HL-60 (cell line): Measurements from ENCODE around the gene GBA3.

Source experiments
- GABPA ChIP-seq: IDR thresholded peaks from 2 replicates; pipeline ENCODE4 v1.6.1; 2012; ENCODE audit warnings: low read depth
- TF ChIP-seq, protein P1 (sequence below): IDR thresholded peaks from one replicate; pipeline ENCODE4 v1.5.1; 2011; ENCODE audit warnings: low read length, control low read depth, inconsistent platforms; ENCODE audit not compliant: insufficient read depth

DNA sequence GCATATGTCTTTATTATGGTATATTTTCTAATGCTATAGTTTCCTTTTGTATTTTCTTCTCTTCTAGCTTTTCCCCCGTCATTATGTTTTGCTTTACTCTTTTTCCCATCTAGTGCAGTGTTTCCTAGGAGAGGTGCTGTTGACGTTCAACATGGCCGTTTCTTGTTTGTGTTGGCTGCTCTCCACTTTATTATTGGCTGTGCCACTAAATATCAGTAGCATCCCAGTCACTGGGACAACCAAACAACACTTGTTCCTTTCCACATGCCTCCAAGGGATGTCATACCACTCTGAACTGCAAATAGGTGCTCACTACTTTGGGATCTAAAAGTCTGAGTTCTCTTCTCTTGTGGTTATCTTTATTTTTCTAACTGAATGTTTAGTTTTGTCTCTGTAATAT is 26.5 kb downstream of the GBA3 start:
- TF ChIP-seq, protein P1, sequence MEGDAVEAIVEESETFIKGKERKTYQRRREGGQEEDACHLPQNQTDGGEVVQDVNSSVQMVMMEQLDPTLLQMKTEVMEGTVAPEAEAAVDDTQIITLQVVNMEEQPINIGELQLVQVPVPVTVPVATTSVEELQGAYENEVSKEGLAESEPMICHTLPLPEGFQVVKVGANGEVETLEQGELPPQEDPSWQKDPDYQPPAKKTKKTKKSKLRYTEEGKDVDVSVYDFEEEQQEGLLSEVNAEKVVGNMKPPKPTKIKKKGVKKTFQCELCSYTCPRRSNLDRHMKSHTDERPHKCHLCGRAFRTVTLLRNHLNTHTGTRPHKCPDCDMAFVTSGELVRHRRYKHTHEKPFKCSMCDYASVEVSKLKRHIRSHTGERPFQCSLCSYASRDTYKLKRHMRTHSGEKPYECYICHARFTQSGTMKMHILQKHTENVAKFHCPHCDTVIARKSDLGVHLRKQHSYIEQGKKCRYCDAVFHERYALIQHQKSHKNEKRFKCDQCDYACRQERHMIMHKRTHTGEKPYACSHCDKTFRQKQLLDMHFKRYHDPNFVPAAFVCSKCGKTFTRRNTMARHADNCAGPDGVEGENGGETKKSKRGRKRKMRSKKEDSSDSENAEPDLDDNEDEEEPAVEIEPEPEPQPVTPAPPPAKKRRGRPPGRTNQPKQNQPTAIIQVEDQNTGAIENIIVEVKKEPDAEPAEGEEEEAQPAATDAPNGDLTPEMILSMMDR = no peak
- no peak for TF ChIP-seq GABPA
